NCI-H2196 (cell line): ENCODE measurements around the gene ADCY2.
"Not testable (repeated sequence)": the region's sequence is repeated elsewhere in the genome, so short reads cannot be mapped to it uniquely, and the experiment has no call there.

ENCODE experiments used
- DNase-seq: peaks from one replicate; lab custom pipeline; 2025; ENCODE audit not compliant: unreplicated experiment; lab: John Stamatoyannopoulos, UW

Gene ADCY2

DNA sequence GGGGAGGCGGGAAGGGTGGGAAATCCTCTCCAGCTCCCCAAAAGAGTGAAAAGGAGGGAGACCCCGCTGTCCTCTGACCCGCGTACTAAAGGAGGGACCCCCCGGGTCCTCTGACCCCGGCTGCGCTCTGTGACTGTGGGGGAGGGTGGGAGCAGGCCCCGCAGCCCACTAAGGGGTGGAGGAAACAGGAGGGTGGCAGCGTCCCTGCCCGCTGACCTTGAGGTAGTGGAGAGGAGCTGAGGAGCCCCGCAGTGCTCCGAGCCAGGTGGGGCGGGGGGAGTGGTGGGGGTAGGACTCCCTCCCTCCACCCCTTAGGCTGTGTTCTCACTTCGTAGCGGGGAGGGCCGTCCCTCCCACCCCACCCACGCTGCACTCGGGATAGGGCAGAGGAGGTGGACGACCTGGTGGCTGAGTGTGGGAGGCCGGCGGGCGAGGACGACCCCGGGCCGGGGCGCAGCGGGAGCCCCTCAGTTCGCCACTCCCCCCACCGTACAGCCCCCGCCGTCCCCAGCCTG is 449 bp upstream of the ADCY2 start:
- DNase-seq = no peak

DNA sequence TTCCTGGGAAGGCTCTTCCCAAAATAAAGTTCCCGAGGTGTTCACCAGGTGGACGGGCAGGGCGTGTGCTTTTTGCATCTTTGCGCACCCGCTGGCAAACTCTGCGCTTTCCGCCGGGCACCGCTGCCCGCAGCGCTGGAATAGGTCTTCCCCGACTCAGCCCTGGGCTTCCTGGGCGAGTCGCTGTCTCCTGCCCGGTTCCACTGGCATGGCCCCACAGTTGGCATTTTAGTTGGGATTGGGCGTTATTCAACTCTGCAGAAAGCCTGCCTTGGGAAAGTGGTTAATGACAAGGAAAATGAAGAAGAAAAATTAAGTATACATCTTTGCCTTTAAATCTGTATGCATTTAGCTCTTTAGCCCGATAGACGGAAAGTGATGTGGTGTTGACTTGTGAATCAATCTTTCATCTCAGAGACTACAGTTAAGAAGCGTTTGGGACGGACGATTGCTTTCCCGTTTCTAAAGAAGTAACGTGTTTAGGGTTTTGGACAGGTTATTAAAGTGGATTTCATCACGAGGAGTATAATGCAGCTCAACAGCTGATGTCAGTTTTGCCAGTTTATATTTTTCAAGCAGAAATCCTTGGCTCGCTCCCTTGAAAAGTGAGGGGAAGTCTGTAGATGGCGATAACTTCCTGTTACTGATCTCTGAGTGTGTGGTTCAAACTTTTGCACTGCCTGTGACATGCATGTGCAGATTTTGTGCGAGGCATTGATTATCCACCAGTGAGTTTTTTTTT is 946 bp downstream of the ADCY2 start:
- DNase-seq = peak; percentile 54

DNA sequence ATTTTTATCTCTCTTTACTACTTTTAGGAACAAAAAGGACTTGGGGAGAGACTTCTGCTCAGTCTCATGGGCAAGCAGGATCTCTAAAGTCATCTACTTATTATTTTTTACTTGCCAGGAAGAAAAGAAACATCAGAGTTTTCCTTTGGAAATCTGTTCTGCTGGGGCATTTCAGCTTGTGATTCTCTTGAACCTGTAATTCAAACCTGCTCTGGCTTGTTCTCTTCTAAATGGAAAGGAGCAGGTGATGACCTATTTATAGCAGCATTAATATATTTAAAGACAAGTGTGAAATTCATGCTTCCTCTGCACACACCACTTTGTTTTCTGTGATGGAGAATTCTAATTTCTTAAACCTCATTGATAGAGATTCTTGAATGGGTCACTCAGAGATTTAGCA is 2.0 kb downstream of the ADCY2 start:
- no peak for DNase-seq

DNA sequence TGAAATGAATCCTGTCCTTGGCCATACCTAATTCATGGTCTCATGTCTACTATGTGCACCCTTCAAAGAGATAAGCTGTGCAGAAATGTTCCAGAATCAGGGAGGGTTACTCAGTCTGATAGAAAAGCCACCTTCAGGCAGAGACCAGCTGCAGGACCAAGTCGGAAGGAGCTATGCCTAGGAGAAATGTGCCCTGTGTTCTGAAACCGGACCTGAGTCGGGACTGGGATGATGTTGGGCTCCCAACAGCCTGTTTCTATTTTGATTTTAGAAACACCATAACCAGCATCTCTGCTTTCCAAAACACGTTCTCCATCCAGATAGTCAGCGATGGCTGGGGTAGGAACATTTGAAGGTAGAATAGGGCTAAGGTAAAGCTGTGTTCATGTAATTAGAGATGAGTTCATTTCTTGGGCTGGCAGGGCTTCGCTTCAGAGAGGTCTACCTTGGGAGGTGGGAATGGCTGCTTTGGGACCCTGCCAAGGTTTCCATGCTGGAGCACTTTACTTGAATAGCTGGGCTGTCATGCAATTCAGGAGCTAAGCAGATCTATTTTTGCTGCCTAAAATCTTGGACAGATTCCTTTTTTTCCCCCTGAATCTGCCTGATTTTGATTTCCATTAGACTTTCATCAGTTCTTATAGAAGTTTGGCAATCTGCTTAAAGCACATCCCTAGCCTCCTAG is 2.8 kb downstream of the ADCY2 start:
- peak; percentile 29 for DNase-seq

DNA sequence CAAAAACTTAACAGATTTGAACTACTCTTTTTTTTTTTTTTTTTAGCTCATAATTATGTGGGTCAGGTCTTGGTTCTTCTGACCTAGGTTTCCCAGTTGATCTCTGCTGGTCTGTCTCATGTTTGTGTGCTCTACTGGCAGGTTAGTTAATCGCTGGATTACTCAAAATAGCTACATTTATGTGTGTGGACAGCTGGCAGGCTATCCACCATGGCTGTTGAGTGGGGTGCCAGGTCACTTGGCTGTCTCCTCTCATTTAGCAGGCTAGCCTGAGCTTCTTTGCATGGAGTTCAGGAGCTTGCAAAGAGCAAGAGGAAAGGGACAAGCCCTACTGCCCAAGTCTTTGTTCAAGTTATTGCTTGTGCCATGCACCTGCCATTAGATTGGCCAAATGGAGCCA is 9.3 kb downstream of the ADCY2 start:
- DNase-seq = no peak

- DNase-seq = no peak
Measured at GRCh38 chr5:7410936-7411511, 15.1 kb downstream of the ADCY2 start.

GRCh38 chr5:7412409-7412808 is 16.5 kb downstream of the ADCY2 start:
- DNase-seq = peak; percentile 15

- DNase-seq = no peak
Measured at GRCh38 chr5:7415123-7415522, 19.2 kb downstream of the ADCY2 start.

DNA sequence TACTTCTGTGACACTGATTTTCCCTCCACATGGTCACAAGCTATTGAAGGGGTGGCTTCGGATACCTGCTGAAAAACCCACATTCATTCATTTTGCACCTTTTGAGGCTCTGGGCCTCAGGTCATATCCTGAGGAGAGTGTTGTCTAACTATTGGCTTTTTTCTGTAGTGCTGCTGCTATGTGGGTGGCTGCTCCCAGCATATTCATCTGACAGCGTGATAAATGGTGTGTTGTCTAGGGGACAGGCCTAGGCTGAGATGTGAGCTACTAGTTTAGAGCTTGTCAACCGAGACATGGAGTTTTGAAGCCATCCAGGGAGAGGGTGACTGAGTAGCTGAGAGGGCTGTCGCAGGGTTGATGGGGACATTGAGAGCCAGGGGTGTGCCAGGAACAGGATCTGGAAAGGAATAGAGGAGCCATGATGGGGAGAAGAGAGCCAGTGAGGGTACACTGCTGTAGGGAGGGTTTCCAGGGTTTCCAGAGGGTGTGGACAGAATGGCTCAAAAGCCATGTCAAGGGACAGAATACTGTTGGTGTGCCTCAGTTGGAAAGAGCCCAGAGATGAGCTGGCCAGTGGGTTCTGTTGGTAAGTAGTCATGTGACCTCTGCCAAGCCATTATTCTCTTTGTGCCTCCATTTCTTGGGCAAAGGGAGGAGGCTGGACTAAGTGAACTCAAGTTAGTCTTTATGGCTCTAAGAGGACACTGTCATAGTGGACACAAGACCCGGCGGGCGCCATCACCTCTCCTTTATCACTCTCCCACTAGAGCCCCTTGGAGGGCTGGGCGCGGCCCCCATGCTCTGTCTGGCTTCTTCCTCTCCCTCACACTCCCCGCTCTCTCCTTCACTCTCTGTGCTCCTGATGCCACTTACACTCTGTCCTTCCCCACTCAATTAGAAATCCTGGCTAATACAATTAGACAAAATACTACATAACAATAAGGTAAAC is 19.9 kb downstream of the ADCY2 start:
- DNase-seq = no peak

DNA sequence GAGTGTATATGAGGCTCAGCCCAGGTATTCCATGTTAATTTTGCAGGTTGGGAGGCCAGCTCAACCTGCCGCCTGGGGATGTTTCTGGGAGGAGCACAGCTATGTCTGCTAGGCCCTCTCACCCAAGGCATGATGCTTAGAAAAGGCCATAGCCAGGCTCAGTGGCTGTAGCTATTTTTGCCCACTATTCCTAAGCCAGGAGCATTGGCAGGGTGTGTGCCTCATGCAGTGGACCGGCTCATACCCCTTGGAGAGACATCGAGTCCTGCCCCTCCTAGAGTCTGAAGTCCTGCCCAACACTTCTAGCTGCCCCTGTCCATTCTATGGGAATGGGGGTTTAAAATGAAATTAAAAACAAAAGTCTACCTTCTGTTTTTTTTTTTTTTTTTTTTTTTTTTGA is 22.3 kb downstream of the ADCY2 start:
- no peak for DNase-seq

DNA sequence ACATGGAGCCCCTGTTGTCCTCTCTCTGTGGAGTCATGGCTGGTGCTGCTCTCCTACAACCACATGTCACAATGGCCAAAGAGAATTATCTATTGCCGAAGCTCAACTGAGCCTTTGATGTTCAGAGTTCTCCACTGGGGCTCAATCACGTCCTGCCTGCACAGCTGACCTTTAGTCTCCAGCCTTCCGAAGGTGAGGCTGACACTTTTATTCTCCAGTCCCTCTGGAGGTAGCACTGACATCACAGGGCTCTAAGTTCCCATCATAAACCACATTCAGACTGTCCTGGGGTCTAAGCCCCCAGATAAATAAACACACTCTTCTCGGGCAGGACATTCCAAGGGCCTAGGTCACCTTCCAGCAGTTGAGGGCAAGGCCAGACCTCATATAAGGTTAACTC is 23.4 kb downstream of the ADCY2 start:
- DNase-seq = no peak

DNA sequence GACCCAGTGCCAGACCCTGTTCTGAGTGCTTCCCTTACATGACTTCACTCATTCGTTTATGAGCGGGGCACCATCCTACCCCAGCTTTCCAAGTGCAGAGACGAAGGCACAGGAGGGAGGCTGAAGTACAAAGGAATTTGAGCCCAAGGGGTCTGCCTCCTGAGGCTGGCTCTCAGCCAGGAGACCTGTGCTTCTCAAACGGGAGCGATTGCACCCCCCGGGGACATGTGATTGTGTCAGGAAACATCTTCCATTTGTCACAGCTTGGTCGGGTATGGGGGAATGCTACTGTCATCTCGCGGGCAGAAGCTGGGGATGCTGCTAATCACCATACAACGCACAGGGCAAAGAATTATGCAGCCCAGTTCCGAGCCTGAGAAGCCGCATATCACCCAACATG is 23.9 kb downstream of the ADCY2 start:
- no peak for DNase-seq

DNA sequence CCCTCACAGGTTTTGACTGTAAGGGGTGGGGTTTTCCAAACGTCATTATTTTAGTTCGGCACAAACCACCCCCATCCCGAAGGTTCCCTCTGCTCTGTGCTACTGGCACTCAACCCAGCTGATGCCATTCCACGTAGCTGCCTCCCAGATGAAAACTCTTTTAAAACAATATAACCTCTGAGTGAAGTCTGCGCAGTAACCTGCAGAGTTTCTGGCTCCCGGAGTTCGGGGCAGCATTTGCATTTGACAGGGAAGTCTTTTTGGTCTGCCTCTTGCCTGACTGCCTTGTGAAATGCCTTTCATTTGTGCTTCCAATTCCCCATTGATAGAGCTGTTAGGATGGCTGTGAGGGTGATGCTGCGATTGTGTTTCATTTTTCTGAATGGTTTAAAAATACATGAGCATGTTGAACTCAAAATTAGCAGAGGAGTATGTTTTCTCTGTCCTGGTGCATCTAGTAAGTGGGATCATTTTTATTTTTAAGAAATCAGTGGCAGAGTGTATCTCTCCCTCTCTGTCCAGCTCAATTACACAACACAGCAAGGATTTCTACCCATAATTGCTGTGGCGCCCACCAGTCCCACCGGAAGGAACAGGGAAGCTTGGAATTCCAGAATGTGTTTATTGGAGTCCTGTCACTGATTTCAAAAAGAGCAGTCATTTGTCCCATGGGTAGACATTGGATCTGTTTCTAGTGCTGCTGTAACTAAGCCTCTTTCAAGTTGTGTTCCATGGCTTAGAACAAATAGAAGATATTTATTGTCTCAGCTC is 24.8 kb downstream of the ADCY2 start:
- DNase-seq = no peak

- DNase-seq = no peak
Measured at GRCh38 chr5:7422316-7423106, 26.6 kb downstream of the ADCY2 start.

- not testable (repeated sequence) for DNase-seq
Measured at GRCh38 chr5:7423231-7423630, 27.3 kb downstream of the ADCY2 start.

- no peak for DNase-seq
Measured at GRCh38 chr5:7425830-7426229, 29.9 kb downstream of the ADCY2 start.

GRCh38 chr5:7426284-7426683 is 30.3 kb downstream of the ADCY2 start:
- DNase-seq = no peak

GRCh38 chr5:7434914-7435313 is 39.0 kb downstream of the ADCY2 start:
- no peak for DNase-seq

GRCh38 chr5:7435503-7435902 is 39.6 kb downstream of the ADCY2 start:
- DNase-seq = no peak

DNA sequence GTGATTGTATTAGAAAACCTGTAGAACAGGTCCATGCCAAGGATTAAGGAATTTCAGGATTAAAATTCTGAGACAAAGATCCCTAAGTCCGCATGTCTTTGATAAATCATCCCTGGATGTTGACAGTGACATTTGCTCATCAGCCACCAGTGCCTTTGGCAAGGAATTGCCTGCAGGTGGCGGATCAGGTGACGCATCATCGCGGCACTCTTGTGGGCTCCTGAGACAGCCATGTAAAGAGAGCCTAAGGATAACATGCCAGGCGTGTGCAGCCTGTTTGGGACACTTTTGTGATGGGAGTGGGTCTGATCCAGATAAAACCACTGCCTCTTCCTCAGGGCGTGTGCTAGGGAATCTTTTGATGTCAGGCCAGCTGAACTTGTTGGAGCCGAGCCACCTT is 40.6 kb downstream of the ADCY2 start:
- peak; percentile 15 for DNase-seq
